A673 (cell line): ENCODE data around the gene DNAH14. TPM values are rescaled to one million over a fixed set of nuclear protein-coding genes. Genes with fewer than 3 reads are reported as not detected.
"Not testable (repeated sequence)": the region's sequence is repeated elsewhere in the genome, so short reads cannot be mapped to it uniquely, and the experiment has no call there.

Source experiments
- BruUV-seq: library from RNA; stranded (reverse); fragments of 400-500 nt; replicated peaks from 2 replicates; lab custom pipeline; 2021; lab: Mats Ljungman, UMichigan
- CTCF ChIA-PET: fragments of 300-600 bp; sonication (Branson Sonifier 250); formaldehyde crosslinking; loops from one replicate; lab custom pipeline; 2022; ENCODE audit warnings: antibody characterized with exemption; lab: Charles Lee
- POLR2A ChIA-PET: fragments of 300-600 bp; sonication (Branson Sonifier 250); formaldehyde crosslinking; loops from one replicate; lab custom pipeline; 2022; ENCODE audit warnings: antibody characterized with exemption; ENCODE audit not compliant: low non-redundant PET; lab: Charles Lee
- DNase-seq: peaks from one replicate; pipeline ENCODE4 v3.0.0-alpha.2; 2015; ENCODE audit warnings: low spot score
- H3K27ac ChIP-seq: fragments of 200-600 bp; sonication (generic); 2 replicates; pipeline ENCODE4 v1.5.1; 2016; ENCODE audit warnings: mixed run types, low read depth, mild to moderate bottlenecking, mixed read lengths, antibody characterized with exemption, low read length; ENCODE audit not compliant: poor library complexity, severe bottlenecking
- H3K27me3 ChIP-seq: fragments of 200-600 bp; sonication (generic); replicated peaks from 2 replicates; pipeline ENCODE4 v1.6.1; 2017; ENCODE audit warnings: mixed run types, low read depth, mild to moderate bottlenecking, mixed read lengths, antibody characterized with exemption, low read length; ENCODE audit not compliant: insufficient read depth, poor library complexity
- H3K36me3 ChIP-seq: fragments of 200-600 bp; sonication (generic); 2 replicates; pipeline ENCODE4 v1.6.1; 2016; ENCODE audit warnings: mixed run types, mild to moderate bottlenecking, mixed read lengths, antibody characterized with exemption, low read length; ENCODE audit not compliant: insufficient read depth, poor library complexity, severe bottlenecking
- H3K4me1 ChIP-seq: fragments of 200-600 bp; sonication (generic); 2 replicates; pipeline ENCODE4 v1.6.1; 2017; ENCODE audit warnings: mixed run types, mild to moderate bottlenecking, mixed read lengths, antibody characterized with exemption, low read length; ENCODE audit not compliant: insufficient read depth, poor library complexity, severe bottlenecking
- H3K4me3 ChIP-seq: fragments of 200-600 bp; sonication (generic); 2 replicates; pipeline ENCODE4 v1.5.1; 2016; ENCODE audit warnings: low read depth, mixed run types, mild to moderate bottlenecking, mixed read lengths, low read length; ENCODE audit not compliant: poor library complexity, severe bottlenecking
- H3K9me3 ChIP-seq: fragments of 200-600 bp; sonication (generic); 2 replicates; pipeline ENCODE4 v1.6.1; 2016; ENCODE audit warnings: mixed run types, low read depth, mild to moderate bottlenecking, mixed read lengths, antibody characterized with exemption, low read length; ENCODE audit not compliant: poor library complexity, severe bottlenecking
- CTCF ChIP-seq: fragments of 300-800, 200-600 bp; sonication (generic); conservative IDR thresholded peaks from 2 replicates; pipeline ENCODE4 v1.5.1; 2017; ENCODE audit warnings: low read depth, mild to moderate bottlenecking, antibody characterized with exemption, low read length, moderate library complexity, mixed read lengths
- EZH2 ChIP-seq: fragments of 200-600 bp; sonication (generic); IDR thresholded peaks from 2 replicates; pipeline ENCODE4 v1.6.1; 2017; ENCODE audit warnings: borderline replicate concordance, low read depth, mild to moderate bottlenecking, mixed read lengths, antibody characterized with exemption, low read length; ENCODE audit not compliant: poor library complexity, severe bottlenecking
- intact Hi-C: fragments of 100-400 bp; cut with micrococcal nuclease; formaldehyde crosslinking; loops from one replicate; pipeline ENCODE4 v1.10.0; 2022; ENCODE audit not compliant: unreplicated experiment
- total RNA-seq: library from RNA; stranded (reverse); gene quantifications from 2 replicates; pipeline ENCODE4 v1.2.3, GENCODE V29; 2021

The DNAH14 gene
- total RNA-seq, 1 experiment from 2014 or later: 9.9 TPM

- TF ChIP-seq CTCF (no peak), EZH2 (no peak)
- BruUV-seq: no TSS peak
- intact Hi-C loops: no loop called here
- no peak for DNase-seq
- Histone ChIP-seq H3K9me3 (no peaks in the 10 kb centered on the region), H3K36me3 (no peaks in the 10 kb centered on the region), H3K4me1 (no peaks in the 10 kb centered on the region), H3K27me3 (no peaks in the 10 kb centered on the region), H3K4me3 (no peak overlapping the region), H3K27ac (no peak overlapping the region)
- POLR2A ChIA-PET: no interaction called here
- CTCF ChIA-PET: no interaction called here
Observed at GRCh38 chr1:224989615-224990014, 60.1 kb downstream of the DNAH14 start.

- CTCF ChIA-PET, H3K4me1 ChIP-seq, H3K36me3 ChIP-seq, H3K9me3 ChIP-seq, intact Hi-C loops, H3K27ac ChIP-seq, H3K4me3 ChIP-seq, BruUV-seq, POLR2A ChIA-PET, H3K27me3 ChIP-seq, DNase-seq: not testable (repeated sequence)
Observed at GRCh38 chr1:224991550-224991949, 62.1 kb downstream of the DNAH14 start.

- H3K27me3 ChIP-seq: no peaks in the 10 kb centered on the region
- no peak overlapping the region for H3K4me3 ChIP-seq
- no TSS peak for BruUV-seq
- ChIA-PET CTCF (no interaction called here), POLR2A (no interaction called here)
- TF ChIP-seq CTCF (no peak), EZH2 (no peak)
- intact Hi-C loops: no loop called here
- no peaks in the 10 kb centered on the region for H3K9me3 ChIP-seq
- no peaks in the 10 kb centered on the region for H3K36me3 ChIP-seq
- H3K4me1 ChIP-seq: no peaks in the 10 kb centered on the region
- no peak for DNase-seq
- no peak overlapping the region for H3K27ac ChIP-seq
Observed at GRCh38 chr1:224995602-224996001, 66.1 kb downstream of the DNAH14 start.

- no peaks in the 10 kb centered on the region for H3K9me3 ChIP-seq
- H3K36me3 ChIP-seq: no peaks in the 10 kb centered on the region
- H3K4me1 ChIP-seq: no peaks in the 10 kb centered on the region
- no peak overlapping the region for H3K4me3 ChIP-seq
- CTCF ChIA-PET: no interaction called here
- H3K27me3 ChIP-seq: no peaks in the 10 kb centered on the region
- POLR2A ChIA-PET: no interaction called here
- DNase-seq: no peak
- no peak overlapping the region for H3K27ac ChIP-seq
- BruUV-seq: no TSS peak
- no peak for TF ChIP-seq CTCF
- no peak for TF ChIP-seq EZH2
- intact Hi-C loops: no loop called here
Observed at GRCh38 chr1:224996266-224996665, 66.8 kb downstream of the DNAH14 start.
